Body of pancreas (tissue), 4 donors: ENCODE results near the gene SULT1C2.
"Not testable (repeated sequence)": the region's sequence is repeated elsewhere in the genome, so short reads cannot be mapped to it uniquely, and the experiment has no call there.

ENCODE experiments used
- POLR2A ChIP-seq, 3 donors: fragments of 450-650 bp; IDR thresholded peaks; one replicate each; pipeline ENCODE4 v1.6.1; 2016; ENCODE audit warnings: antibody characterized with exemption in 3 of 3, mild to moderate bottlenecking in 2 of 3
- TF ChIP-seq, protein P1 (sequence below), 7 experiments: fragments of 450-650 bp in 4 of 7; fragments of 200-600 bp in 3 of 7; sonication (generic) in 3 of 7; IDR thresholded peaks; one replicate each; pipeline ENCODE4 v1.5.1; 2016 to 2019; ENCODE audit warnings: antibody characterized with exemption in 7 of 7

DNA sequence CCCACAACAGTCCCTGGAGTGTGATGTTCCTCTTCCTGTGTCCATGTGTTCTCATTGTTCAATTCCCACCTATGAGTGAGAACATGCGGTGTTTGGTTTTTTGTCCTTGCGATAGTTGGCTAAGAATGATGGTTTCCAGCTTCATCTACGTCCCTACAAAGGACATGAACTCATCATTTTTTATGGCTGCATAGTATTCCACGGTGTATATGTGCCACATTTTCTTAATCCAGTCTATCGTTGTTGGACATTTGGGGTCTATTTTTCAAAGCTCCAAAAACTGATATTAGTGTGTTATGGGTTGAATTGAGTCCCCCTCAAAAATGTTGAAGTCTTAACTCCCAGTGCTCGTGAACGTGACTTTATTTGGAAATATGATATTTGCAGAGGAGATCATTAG, 4.1 kb upstream of the SULT1C2 start:
- TF ChIP-seq POLR2A (IDR thresholded peaks at IDR 0.05) = not testable (repeated sequence)
- TF ChIP-seq, protein P1, sequence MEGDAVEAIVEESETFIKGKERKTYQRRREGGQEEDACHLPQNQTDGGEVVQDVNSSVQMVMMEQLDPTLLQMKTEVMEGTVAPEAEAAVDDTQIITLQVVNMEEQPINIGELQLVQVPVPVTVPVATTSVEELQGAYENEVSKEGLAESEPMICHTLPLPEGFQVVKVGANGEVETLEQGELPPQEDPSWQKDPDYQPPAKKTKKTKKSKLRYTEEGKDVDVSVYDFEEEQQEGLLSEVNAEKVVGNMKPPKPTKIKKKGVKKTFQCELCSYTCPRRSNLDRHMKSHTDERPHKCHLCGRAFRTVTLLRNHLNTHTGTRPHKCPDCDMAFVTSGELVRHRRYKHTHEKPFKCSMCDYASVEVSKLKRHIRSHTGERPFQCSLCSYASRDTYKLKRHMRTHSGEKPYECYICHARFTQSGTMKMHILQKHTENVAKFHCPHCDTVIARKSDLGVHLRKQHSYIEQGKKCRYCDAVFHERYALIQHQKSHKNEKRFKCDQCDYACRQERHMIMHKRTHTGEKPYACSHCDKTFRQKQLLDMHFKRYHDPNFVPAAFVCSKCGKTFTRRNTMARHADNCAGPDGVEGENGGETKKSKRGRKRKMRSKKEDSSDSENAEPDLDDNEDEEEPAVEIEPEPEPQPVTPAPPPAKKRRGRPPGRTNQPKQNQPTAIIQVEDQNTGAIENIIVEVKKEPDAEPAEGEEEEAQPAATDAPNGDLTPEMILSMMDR (IDR thresholded peaks at IDR 0.05) = not testable (repeated sequence)
